ENCODE measurements around the gene TIMM10B. TPM values are rescaled to one million over a fixed set of nuclear protein-coding genes. Genes with fewer than 3 reads are reported as not detected.

The TIMM10B gene
- total RNA-seq, 1 donor from 2014 or later = 15.5 TPM

DNA sequence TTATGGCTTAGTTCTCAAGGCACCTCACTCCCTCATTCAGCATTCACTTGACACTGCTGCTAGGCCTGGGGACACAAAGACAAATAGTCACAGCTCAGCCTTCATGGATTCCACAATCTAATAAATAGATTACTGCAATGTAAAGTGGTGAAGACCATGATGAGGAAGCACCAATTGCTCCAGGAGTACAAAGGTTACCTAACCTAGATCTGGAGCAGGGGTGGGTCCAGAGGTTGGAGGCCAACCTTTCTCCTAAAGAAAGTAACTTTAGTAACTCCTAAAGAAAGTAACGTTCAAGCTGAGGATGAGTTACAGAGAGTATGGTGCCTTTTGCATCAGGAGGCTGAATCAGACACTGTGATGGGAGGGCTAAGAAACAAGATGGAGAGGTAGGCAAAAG lies 11.7 kb upstream of the TIMM10B start:
- DNase-seq (ENCODE audit: extremely low read depth, low read depth, low spot score) = no peak

- DNase-seq (ENCODE audit: extremely low read depth, low read depth, low spot score) = no peak
Observed at GRCh38 chr11:6472934-6473333, 8.4 kb upstream of the TIMM10B start.

- no peak for DNase-seq (ENCODE audit: extremely low read depth, low read depth, low spot score)
Observed at GRCh38 chr11:6473451-6474412, 7.6 kb upstream of the TIMM10B start, which contains the start of gene TRIM3. Gene TRIM3 (minus strand): TSS chr11:6473941. CDS start chr11:6465695, 8,246 bp downstream.

DNA sequence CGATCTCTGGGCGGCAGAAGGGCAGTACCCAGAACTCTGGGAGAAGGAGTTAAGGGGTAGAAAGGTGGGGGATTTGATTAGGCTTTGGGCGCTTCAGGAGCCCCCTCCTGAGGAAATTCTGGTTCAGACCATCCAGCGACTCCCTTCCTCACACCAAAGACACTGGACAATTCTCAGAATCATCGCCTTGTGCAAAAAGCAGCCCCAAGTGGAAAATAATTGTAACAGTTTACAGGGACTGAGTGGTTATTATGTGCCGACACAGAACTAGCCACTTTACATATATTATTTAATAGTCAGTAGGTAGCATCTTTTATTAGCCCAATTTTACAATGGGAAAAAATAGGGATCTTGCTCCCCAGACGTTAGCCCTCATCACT lies 6.9 kb upstream of the TIMM10B start:
- no peak for DNase-seq (ENCODE audit: extremely low read depth, low read depth, low spot score)

GRCh38 chr11:6474806-6475500 lies 6.3 kb upstream of the TIMM10B start:
- no peak for DNase-seq (ENCODE audit: extremely low read depth, low read depth, low spot score)

GRCh38 chr11:6475936-6476335 lies 5.4 kb upstream of the TIMM10B start:
- no peak for DNase-seq (ENCODE audit: extremely low read depth, low read depth, low spot score)

GRCh38 chr11:6476571-6476970 lies 4.7 kb upstream of the TIMM10B start:
- DNase-seq (ENCODE audit: extremely low read depth, low read depth, low spot score) = no peak

DNA sequence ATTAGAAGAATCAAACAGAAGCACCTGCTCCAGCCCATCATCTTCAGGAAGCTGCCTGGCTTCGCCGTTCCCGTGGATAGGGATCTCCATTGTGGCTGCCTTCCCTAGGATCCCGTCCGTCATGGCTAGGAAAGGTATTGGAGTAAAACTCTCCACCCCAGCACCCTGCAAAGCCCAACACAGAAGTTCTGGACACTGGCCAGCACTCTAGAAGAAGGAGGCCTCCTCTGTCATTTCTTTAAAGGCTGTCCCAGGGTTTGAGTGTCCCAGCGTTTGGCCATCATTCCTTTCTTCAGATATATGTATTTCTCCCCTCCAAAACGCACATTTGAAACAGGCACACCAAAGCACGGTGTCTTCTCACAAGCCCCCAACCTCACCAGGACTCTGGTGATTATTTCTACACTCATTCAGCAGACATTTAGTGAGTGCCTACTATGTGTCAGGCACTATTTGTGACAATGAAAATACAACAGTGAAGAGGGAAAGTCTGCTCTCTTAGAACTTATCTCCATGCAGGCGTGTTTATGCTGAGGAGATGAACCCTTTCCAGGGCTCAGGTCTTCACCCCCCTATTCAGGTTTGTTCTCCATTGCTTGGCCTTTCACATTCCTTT lies 894 bp upstream of the TIMM10B start:
- no peak for DNase-seq (ENCODE audit: extremely low read depth, low read depth, low spot score)

DNA sequence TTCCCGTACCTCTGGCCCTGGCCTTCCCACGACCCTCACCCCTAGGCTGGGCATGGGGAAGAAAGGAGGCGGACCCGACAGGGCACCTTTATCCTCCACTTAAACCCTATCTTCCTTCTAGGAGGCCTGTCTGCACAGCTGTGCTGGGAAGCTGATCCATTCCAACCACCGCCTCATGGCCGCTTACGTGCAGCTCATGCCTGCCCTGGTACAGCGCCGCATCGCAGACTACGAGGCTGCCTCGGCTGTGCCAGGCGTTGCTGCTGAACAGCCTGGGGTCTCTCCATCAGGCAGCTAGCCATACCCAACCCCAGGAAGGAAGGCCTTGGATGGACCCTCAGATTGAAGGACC lies 599 bp downstream of the TIMM10B start:
- no peak for DNase-seq (ENCODE audit: extremely low read depth, low read depth, low spot score)

DNA sequence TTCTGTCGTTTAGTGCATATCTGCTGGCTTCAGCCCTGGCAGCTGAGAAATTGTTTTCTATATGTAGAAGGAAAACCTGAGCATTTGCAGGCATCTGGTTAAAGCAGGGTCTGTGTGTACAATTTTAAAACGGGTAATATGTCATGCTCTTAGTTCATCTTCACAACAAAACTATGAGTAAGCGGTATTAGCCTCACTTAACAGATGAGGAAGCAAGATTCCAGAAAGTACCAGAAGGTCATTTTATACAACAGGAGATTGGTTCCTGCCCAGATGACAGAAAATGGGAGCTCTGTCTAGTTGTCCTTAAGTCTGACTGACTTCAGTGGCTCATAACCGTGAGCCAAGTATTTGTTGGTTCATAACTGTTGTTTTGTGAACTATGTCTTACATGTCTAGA lies 1.1 kb downstream of the TIMM10B start:
- DNase-seq (ENCODE audit: extremely low read depth, low read depth, low spot score) = no peak

DNA sequence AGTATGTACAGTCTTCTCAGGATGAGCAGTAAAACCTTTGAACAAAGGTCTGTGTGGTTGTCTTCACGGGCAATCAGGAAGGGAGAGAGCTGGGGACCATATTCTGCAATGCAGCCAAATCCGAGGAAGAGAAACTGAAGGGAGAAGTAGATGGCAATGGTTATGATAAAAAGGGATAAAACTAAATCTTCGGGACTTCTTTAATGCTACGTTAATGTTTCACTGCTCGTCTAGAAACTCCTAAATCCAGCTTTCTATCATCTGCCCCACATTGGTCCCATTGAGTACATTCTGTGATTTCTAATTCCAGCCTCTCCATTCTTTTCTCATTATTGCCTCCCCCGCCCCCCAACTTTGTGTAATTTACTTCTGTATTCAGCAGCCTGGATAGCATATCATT lies 1.7 kb downstream of the TIMM10B start:
- no peak for DNase-seq (ENCODE audit: extremely low read depth, low read depth, low spot score)

- DNase-seq (ENCODE audit: extremely low read depth, low read depth, low spot score) = no peak
Observed at GRCh38 chr11:6485661-6486060, 4.4 kb downstream of the TIMM10B start.

DNA sequence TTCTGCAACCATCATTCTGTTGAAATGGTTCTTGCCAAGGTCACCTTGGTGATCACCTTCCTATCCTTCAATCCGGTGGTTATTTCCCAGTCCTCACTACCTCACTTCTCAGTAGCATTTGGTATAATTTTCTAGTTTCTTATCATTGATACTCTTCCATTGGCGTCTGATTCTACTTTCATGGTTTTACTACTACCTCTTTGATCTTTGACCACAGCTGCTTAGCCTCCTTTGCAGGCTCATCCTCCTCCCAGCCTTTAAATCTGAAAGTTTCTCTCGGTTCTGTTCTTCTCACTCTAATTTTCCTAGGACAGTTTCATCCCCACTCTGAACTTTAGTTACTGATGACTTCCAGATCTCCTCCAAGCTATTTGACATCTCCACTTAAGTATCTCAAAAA lies 5.0 kb downstream of the TIMM10B start:
- no peak for DNase-seq (ENCODE audit: extremely low read depth, low read depth, low spot score)

GRCh38 chr11:6486938-6487337 lies 5.6 kb downstream of the TIMM10B start:
- no peak for DNase-seq (ENCODE audit: extremely low read depth, low read depth, low spot score)

DNA sequence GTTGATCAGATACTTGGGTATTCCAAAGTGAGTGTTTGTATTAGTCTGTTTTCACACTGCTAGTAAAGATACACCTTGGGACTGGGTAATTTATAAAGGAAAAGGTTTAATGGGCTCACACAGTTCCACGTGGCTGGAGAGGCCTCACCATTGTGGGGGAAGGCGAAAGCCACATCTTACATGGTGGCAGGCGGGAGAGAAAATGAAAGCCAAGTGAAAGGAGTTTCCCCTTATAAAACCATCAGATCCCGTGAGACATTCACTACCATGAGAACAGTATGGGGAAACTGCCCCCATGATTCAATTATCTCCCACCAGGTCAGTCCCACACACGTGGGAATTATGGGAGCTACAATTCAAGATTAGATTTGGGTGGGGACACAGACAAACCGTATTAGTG lies 7.0 kb downstream of the TIMM10B start:
- DNase-seq (ENCODE audit: extremely low read depth, low read depth, low spot score) = no peak

DNA sequence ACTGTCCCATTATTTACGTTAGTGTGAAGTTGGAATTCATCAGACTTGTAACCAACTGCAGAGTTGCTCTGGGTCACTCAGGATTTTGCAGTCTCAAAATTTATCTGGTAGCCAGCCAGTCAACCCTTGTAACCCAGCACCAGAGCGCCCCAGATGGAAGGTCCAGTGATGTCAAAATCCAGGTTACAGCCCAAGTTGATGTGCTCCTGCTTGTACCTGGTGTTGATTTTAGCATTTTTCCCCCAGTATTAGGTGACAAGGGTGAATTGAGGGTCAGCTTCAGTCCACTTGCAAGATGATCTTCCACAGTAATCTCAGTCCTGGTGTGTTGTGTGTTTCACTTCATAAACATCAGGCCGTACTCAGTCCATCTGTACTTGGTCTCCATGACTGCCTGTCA lies 7.5 kb downstream of the TIMM10B start:
- no peak for DNase-seq (ENCODE audit: extremely low read depth, low read depth, low spot score)

DNA sequence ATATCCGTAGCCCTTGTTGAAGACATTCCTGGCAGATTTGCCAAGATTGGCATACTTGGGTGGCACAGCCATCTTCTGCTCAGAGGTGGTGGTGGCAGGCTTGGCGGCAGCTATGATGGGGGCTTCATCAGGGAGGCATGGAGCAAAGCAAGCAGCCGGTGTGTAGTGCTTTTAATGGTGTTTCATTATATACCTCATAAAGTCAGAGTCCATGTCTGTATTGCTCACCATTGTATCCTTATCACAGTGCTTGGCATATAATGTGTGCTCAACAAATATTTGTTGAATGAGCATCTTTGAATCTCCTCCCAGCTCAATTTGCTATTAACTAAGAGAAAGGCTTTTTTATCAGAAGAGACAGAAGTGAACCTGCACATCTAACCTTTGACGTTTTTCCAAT lies 8.0 kb downstream of the TIMM10B start:
- DNase-seq (ENCODE audit: extremely low read depth, low read depth, low spot score) = no peak

- no peak for DNase-seq (ENCODE audit: extremely low read depth, low read depth, low spot score)
Observed at GRCh38 chr11:6497069-6497839, 16.0 kb downstream of the TIMM10B start, which contains the start of gene DNHD1. Gene DNHD1 (plus strand): TSS chr11:6497280. CDS start chr11:6498216, 936 bp downstream.

GRCh38 chr11:6498121-6498520 lies 16.8 kb downstream of the TIMM10B start:
- DNase-seq (ENCODE audit: extremely low read depth, low read depth, low spot score) = no peak

DNA sequence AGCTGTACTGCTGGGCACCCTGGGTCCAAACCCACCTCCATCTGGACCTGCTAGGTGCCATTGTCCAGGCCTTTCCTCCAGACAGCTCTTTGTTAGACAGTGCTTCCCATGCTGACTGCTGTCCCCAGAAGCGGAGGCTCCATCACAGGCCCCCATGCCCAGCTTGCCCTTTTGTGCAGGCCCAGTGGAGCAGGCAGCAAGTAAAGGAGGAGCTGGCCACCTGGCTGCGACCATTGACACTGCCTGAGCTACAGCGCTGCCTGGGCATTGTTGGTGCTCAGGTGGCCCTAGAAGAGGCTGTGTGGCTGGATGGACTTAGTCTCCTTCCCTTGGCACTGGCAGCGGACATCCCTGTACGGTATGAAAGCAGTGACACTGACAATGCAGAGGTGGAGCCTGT lies 17.2 kb downstream of the TIMM10B start:
- no peak for DNase-seq (ENCODE audit: extremely low read depth, low read depth, low spot score)

GRCh38 chr11:6502382-6502781 lies 21.1 kb downstream of the TIMM10B start:
- no peak for DNase-seq (ENCODE audit: extremely low read depth, low read depth, low spot score)
